A673 (cell line): Measurements from ENCODE around the gene OVCH2. TPM values are rescaled to one million over a fixed set of nuclear protein-coding genes. Genes with fewer than 3 reads are reported as not detected.

Source experiments
- BruUV-seq: library from RNA; stranded (reverse); fragments of 400-500 nt; replicated peaks from 2 replicates; lab custom pipeline; 2021; lab: Mats Ljungman, UMichigan
- CTCF ChIA-PET: fragments of 300-600 bp; sonication (Branson Sonifier 250); formaldehyde crosslinking; loops from one replicate; lab custom pipeline; 2022; ENCODE audit warnings: antibody characterized with exemption; lab: Charles Lee
- POLR2A ChIA-PET: fragments of 300-600 bp; sonication (Branson Sonifier 250); formaldehyde crosslinking; loops from one replicate; lab custom pipeline; 2022; ENCODE audit warnings: antibody characterized with exemption; ENCODE audit not compliant: low non-redundant PET; lab: Charles Lee
- DNase-seq: peaks from one replicate; pipeline ENCODE4 v3.0.0-alpha.2; 2015; ENCODE audit warnings: low spot score
- H3K27ac ChIP-seq: fragments of 200-600 bp; sonication (generic); 2 replicates; pipeline ENCODE4 v1.5.1; 2016; ENCODE audit warnings: mixed run types, low read depth, mild to moderate bottlenecking, mixed read lengths, antibody characterized with exemption, low read length; ENCODE audit not compliant: poor library complexity, severe bottlenecking
- H3K27me3 ChIP-seq: fragments of 200-600 bp; sonication (generic); replicated peaks from 2 replicates; pipeline ENCODE4 v1.6.1; 2017; ENCODE audit warnings: mixed run types, low read depth, mild to moderate bottlenecking, mixed read lengths, antibody characterized with exemption, low read length; ENCODE audit not compliant: insufficient read depth, poor library complexity
- H3K36me3 ChIP-seq: fragments of 200-600 bp; sonication (generic); 2 replicates; pipeline ENCODE4 v1.6.1; 2016; ENCODE audit warnings: mixed run types, mild to moderate bottlenecking, mixed read lengths, antibody characterized with exemption, low read length; ENCODE audit not compliant: insufficient read depth, poor library complexity, severe bottlenecking
- H3K4me1 ChIP-seq: fragments of 200-600 bp; sonication (generic); 2 replicates; pipeline ENCODE4 v1.6.1; 2017; ENCODE audit warnings: mixed run types, mild to moderate bottlenecking, mixed read lengths, antibody characterized with exemption, low read length; ENCODE audit not compliant: insufficient read depth, poor library complexity, severe bottlenecking
- H3K4me3 ChIP-seq: fragments of 200-600 bp; sonication (generic); 2 replicates; pipeline ENCODE4 v1.5.1; 2016; ENCODE audit warnings: low read depth, mixed run types, mild to moderate bottlenecking, mixed read lengths, low read length; ENCODE audit not compliant: poor library complexity, severe bottlenecking
- H3K9me3 ChIP-seq: fragments of 200-600 bp; sonication (generic); 2 replicates; pipeline ENCODE4 v1.6.1; 2016; ENCODE audit warnings: mixed run types, low read depth, mild to moderate bottlenecking, mixed read lengths, antibody characterized with exemption, low read length; ENCODE audit not compliant: poor library complexity, severe bottlenecking
- EZH2 ChIP-seq: fragments of 200-600 bp; sonication (generic); IDR thresholded peaks from 2 replicates; pipeline ENCODE4 v1.6.1; 2017; ENCODE audit warnings: borderline replicate concordance, low read depth, mild to moderate bottlenecking, mixed read lengths, antibody characterized with exemption, low read length; ENCODE audit not compliant: poor library complexity, severe bottlenecking
- intact Hi-C: fragments of 100-400 bp; cut with micrococcal nuclease; formaldehyde crosslinking; loops from one replicate; pipeline ENCODE4 v1.10.0; 2022; ENCODE audit not compliant: unreplicated experiment
- total RNA-seq: library from RNA; stranded (reverse); gene quantifications from 2 replicates; pipeline ENCODE4 v1.2.3, GENCODE V29; 2021
- TF ChIP-seq, protein P1 (sequence below): fragments of 300-800, 200-600 bp; sonication (generic); conservative IDR thresholded peaks from 2 replicates; pipeline ENCODE4 v1.5.1; 2017; ENCODE audit warnings: low read depth, mild to moderate bottlenecking, antibody characterized with exemption, low read length, moderate library complexity, mixed read lengths

OVCH2 gene
- total RNA-seq, 1 experiment from 2014 or later = not detected

GRCh38 chr11:7646866-7647265 lies 59.4 kb downstream of the OVCH2 start:
- no peak overlapping the region for H3K4me3 ChIP-seq
- CTCF ChIA-PET = no interaction called here
- DNase-seq = no peak
- no peak overlapping the region for H3K27ac ChIP-seq
- TF ChIP-seq, protein P1, sequence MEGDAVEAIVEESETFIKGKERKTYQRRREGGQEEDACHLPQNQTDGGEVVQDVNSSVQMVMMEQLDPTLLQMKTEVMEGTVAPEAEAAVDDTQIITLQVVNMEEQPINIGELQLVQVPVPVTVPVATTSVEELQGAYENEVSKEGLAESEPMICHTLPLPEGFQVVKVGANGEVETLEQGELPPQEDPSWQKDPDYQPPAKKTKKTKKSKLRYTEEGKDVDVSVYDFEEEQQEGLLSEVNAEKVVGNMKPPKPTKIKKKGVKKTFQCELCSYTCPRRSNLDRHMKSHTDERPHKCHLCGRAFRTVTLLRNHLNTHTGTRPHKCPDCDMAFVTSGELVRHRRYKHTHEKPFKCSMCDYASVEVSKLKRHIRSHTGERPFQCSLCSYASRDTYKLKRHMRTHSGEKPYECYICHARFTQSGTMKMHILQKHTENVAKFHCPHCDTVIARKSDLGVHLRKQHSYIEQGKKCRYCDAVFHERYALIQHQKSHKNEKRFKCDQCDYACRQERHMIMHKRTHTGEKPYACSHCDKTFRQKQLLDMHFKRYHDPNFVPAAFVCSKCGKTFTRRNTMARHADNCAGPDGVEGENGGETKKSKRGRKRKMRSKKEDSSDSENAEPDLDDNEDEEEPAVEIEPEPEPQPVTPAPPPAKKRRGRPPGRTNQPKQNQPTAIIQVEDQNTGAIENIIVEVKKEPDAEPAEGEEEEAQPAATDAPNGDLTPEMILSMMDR = no peak
- no peak for TF ChIP-seq EZH2
- H3K36me3 ChIP-seq = no peaks in the 10 kb centered on the region
- no peaks in the 10 kb centered on the region for H3K4me1 ChIP-seq
- no peaks in the 10 kb centered on the region for H3K27me3 ChIP-seq
- no TSS peak for BruUV-seq
- POLR2A ChIA-PET = no interaction called here
- no peaks in the 10 kb centered on the region for H3K9me3 ChIP-seq
- intact Hi-C loops = no loop called here

- no peaks in the 10 kb centered on the region for H3K36me3 ChIP-seq
- intact Hi-C loops = no loop called here
- ChIA-PET CTCF (no interaction called here), POLR2A (no interaction called here)
- no peaks in the 10 kb centered on the region for H3K4me1 ChIP-seq
- TF ChIP-seq, protein P1 = no peak
- no peak for TF ChIP-seq EZH2
- no TSS peak for BruUV-seq
- no peaks in the 10 kb centered on the region for H3K27me3 ChIP-seq
- DNase-seq = no peak
- H3K27ac ChIP-seq = no peak overlapping the region
- no peak overlapping the region for H3K4me3 ChIP-seq
- no peaks in the 10 kb centered on the region for H3K9me3 ChIP-seq
Observed at GRCh38 chr11:7645206-7645605, 61.1 kb downstream of the OVCH2 start.

DNA sequence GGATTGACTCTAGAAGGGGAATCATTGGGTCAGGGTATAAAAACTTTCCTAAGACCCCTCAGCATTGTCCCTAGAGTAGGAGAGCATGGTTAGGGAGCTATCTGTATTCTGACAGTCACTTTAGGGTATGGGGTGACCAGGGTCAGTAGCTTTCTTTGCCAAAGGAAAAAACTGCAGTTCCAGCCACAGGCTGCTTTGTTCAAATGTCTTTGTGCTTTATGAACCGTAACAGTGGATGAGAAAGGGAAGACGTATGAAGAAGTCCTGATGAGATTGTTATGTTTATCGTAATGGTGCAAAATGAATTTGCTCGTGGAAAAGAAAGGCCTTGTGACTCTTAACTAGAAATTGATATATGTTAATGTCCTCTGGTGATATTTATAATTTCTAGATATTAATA lies 63.0 kb downstream of the OVCH2 start:
- Histone ChIP-seq H3K36me3 (no peaks in the 10 kb centered on the region), H3K9me3 (no peaks in the 10 kb centered on the region), H3K4me3 (no peak overlapping the region), H3K4me1 (no peaks in the 10 kb centered on the region), H3K27ac (no peak overlapping the region), H3K27me3 (no peaks in the 10 kb centered on the region)
- no TSS peak for BruUV-seq
- no peak for DNase-seq
- intact Hi-C loops = no loop called here
- TF ChIP-seq EZH2 = no peak
- TF ChIP-seq, protein P1 = no peak
- POLR2A ChIA-PET = no interaction called here
- CTCF ChIA-PET = no interaction called here
